GM12872 (cell line): ENCODE measurements around the gene OTUD4.

ENCODE experiments used
- TF ChIP-seq, protein P1 (sequence below): IDR thresholded peaks from 3 replicates; pipeline ENCODE4 v1.5.1; 2011; ENCODE audit warnings: low read depth, mild to moderate bottlenecking, low read length, moderate library complexity; ENCODE audit not compliant: insufficient read depth

Gene OTUD4

DNA sequence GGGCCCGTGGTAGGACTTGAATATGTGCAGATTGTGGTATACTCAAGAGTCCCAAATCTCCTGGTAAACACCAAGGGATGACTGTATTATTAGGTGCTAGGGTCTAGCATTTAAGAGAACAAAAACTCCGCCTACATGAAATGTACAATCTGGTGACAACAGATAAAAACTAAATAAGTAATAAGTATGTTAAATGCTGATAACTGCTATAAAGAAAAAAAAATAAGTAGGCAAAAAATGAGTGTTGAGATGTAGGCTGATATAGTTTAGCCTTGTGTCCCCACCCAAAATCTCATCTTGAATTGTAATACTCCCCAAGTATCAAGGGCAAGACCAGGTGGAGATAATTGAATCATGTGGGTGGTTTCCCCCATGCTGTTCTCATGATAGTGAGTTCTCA is 23.4 kb downstream of the OTUD4 start:
- TF ChIP-seq, protein P1, sequence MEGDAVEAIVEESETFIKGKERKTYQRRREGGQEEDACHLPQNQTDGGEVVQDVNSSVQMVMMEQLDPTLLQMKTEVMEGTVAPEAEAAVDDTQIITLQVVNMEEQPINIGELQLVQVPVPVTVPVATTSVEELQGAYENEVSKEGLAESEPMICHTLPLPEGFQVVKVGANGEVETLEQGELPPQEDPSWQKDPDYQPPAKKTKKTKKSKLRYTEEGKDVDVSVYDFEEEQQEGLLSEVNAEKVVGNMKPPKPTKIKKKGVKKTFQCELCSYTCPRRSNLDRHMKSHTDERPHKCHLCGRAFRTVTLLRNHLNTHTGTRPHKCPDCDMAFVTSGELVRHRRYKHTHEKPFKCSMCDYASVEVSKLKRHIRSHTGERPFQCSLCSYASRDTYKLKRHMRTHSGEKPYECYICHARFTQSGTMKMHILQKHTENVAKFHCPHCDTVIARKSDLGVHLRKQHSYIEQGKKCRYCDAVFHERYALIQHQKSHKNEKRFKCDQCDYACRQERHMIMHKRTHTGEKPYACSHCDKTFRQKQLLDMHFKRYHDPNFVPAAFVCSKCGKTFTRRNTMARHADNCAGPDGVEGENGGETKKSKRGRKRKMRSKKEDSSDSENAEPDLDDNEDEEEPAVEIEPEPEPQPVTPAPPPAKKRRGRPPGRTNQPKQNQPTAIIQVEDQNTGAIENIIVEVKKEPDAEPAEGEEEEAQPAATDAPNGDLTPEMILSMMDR: no peak

- TF ChIP-seq, protein P1: no peak
Measured at GRCh38 chr4:145155268-145155870, 25.0 kb downstream of the OTUD4 start.

- TF ChIP-seq, protein P1: peak; percentile 74
Measured at GRCh38 chr4:145154573-145154972, 25.8 kb downstream of the OTUD4 start.

GRCh38 chr4:145153904-145154298 is 26.5 kb downstream of the OTUD4 start:
- TF ChIP-seq, protein P1: no peak

DNA sequence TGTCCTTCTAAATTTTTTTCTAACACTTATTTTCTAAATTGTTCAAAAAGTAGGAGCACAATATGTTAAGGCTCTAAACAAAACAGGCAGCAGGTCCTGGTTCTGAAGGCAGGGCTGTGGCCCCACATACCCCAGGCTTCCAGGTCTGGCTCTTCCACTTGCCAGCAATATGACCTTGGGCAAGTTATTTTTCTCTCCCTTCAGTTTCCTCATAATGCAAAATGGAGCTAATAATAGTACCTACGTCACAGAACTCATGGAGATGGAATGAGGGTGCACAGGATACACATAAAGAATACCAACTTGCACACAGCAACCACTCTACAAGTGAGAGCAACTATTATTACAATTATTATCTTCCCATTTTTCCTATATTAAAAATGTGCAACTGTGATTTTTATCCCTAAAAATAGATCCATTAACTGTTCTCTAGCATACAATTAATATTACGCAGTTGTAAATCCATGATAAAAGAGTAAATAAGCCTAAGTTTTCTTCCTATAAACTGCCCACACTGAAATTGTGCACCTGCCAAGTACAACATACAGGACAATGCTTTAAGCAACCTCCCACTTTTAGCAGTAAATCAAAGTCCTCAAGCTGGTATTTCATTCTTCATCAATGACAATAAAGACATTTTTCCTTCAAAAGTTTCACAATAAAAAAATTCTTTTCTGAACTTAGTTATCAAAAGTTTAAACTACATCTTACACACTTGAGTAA is 27.0 kb downstream of the OTUD4 start:
- TF ChIP-seq, protein P1: no peak

GRCh38 chr4:145148980-145149379 is 31.4 kb downstream of the OTUD4 start:
- TF ChIP-seq, protein P1: no peak

- TF ChIP-seq, protein P1: no peak
Measured at GRCh38 chr4:145132511-145133098, 47.8 kb downstream of the OTUD4 start.
